Gastrocnemius medialis (tissue), 4 donors: ENCODE data around the gene STYX. TPM values are rescaled to one million over a fixed set of nuclear protein-coding genes. Genes with fewer than 3 reads are reported as not detected.

Experiments used
- ATAC-seq, 2 donors: fragments of 150-250 bp; one replicate each; pipeline ENCODE4 v1.9.1; 2016
- DNase-seq, 2 donors: peaks; one replicate each; pipeline ENCODE4 v3.0.0-alpha.2; 2019
- H3K27ac ChIP-seq, 4 donors: fragments of 200-600 bp; sonication (generic); 1 replicate in 1 of 4; 2 replicates in 3 of 4; pipeline ENCODE4 v1.5.1; 2016 to 2018; ENCODE audit warnings: mild to moderate bottlenecking in 2 of 4, moderate library complexity in 1 of 4
- H3K27me3 ChIP-seq, 3 donors: fragments of 200-600 bp; sonication (generic) in 2 of 3; 1 replicate in 1 of 3; 2 replicates in 2 of 3; pipeline versions ENCODE4 v1.5.1 to v1.6.0; 2016 to 2019; ENCODE audit warnings: mild to moderate bottlenecking in 1 of 3, moderate library complexity in 1 of 3
- H3K36me3 ChIP-seq, 2 donors: fragments of 200-600 bp; sonication (generic) in 1 of 2; one replicate each; pipeline ENCODE4 v1.5.1; 2017 to 2018
- H3K4me1 ChIP-seq, 2 donors: fragments of 200-600 bp; sonication (generic) in 1 of 2; one replicate each; pipeline ENCODE4 v1.5.1; 2016 to 2017; ENCODE audit warnings: mild to moderate bottlenecking in 2 of 2
- H3K4me3 ChIP-seq, 4 donors: fragments of 200-600 bp; sonication (generic) in 3 of 4; 1 replicate in 1 of 4; 2 replicates in 3 of 4; pipeline ENCODE4 v1.5.1; 2016 to 2019; ENCODE audit warnings: mild to moderate bottlenecking in 2 of 4
- H3K9me3 ChIP-seq, 3 donors: fragments of 200-600 bp; sonication (generic) in 2 of 3; 1 replicate in 1 of 3; 2 replicates in 2 of 3; pipeline ENCODE4 v1.5.1; 2016 to 2019
- CTCF ChIP-seq, 5 experiments: fragments of 450-650 bp in 3 of 5; fragments of 200-600 bp in 2 of 5; sonication (generic) in 2 of 5; IDR thresholded peaks in 4 of 5; conservative IDR thresholded peaks in 1 of 5; 1 replicate in 4 of 5; 2 replicates in 1 of 5; pipeline ENCODE4 v1.5.1; 2016 to 2019; ENCODE audit warnings: antibody characterized with exemption in 5 of 5, mild to moderate bottlenecking in 3 of 5, moderate library complexity in 3 of 5
- POLR2A ChIP-seq, 2 donors: fragments of 450-650 bp; IDR thresholded peaks; one replicate each; pipeline ENCODE4 v1.6.1; 2017; ENCODE audit warnings: antibody characterized with exemption in 2 of 2, mild to moderate bottlenecking in 2 of 2, moderate library complexity in 2 of 2
- in situ Hi-C, 4 donors: fragments of 200-750 bp; cut with MboI; loops; one replicate each; pipeline versions ENCODE4 v1.15.0 to v1.8.0; 2017; ENCODE audit warnings: low sequenced_read_pairs in 4 of 4
- intact Hi-C: fragments of 100-400 bp; cut with DNase I; formaldehyde crosslinking; loops from one replicate; pipeline ENCODE4 v1.15.1; 2023; ENCODE audit warnings: low total_unique reads
- total RNA-seq, 4 donors: library from RNA; depleted of rRNA; stranded (reverse); fragments of >200 nt; gene quantifications; one replicate each; pipeline versions ENCODE4 v1.1.0 to v1.2.3, GENCODE V29; 2016

The STYX gene
- total RNA-seq, 4 donors from 2014 or later = 17.1 to 30.7 (median 20.3) TPM

- intact Hi-C loops = no loop called here
- in situ Hi-C loops = no loop called here
- H3K36me3 ChIP-seq = peaks cover 0 to 45% of the 10 kb centered on the region in 2 donors
Observed at GRCh38 chr14:52776816-52777215, 46.9 kb downstream of the STYX start.

GRCh38 chr14:52778702-52779101 is 48.7 kb downstream of the STYX start:
- H3K27me3 ChIP-seq = no peaks in the 10 kb centered on the region
- H3K4me1 ChIP-seq = no peaks in the 10 kb centered on the region
- peaks cover 0 to 45% of the 10 kb centered on the region in 2 donors for H3K36me3 ChIP-seq
- TF ChIP-seq CTCF (IDR thresholded peaks at IDR 0.05 in 4 of 5, conservative IDR thresholded peaks at IDR 0.05 in 1 of 5) (no peak), POLR2A (IDR thresholded peaks at IDR 0.05) (no peak)
- H3K4me3 ChIP-seq = no peak overlapping the region
- in situ Hi-C loops = no loop called here
- ATAC-seq (no peak), DNase-seq (no peak)
- intact Hi-C loops = no loop called here
- H3K9me3 ChIP-seq = no peaks in the 10 kb centered on the region
- H3K27ac ChIP-seq = no peak overlapping the region

More at GRCh38 chr14:52776816-52777215, 46.9 kb downstream of the STYX start:
- Histone ChIP-seq H3K4me1 (no peaks in the 10 kb centered on the region), H3K4me3 (no peak overlapping the region), H3K27me3 (no peaks in the 10 kb centered on the region), H3K9me3 (no peaks in the 10 kb centered on the region), H3K27ac (no peak overlapping the region)
- DNase-seq (no peak), ATAC-seq (no peak)
- TF ChIP-seq POLR2A (IDR thresholded peaks at IDR 0.05) = no peak
- TF ChIP-seq CTCF (IDR thresholded peaks at IDR 0.05 in 4 of 5, conservative IDR thresholded peaks at IDR 0.05 in 1 of 5) = no peak

GRCh38 chr14:52780893-52781292 is 50.9 kb downstream of the STYX start:
- no peak for ATAC-seq
- peaks cover 0 to 33% of the 10 kb centered on the region in 2 donors for H3K36me3 ChIP-seq
- H3K27ac ChIP-seq = no peak overlapping the region
- H3K4me3 ChIP-seq = no peak overlapping the region
- H3K4me1 ChIP-seq = no peaks in the 10 kb centered on the region
- TF ChIP-seq CTCF (IDR thresholded peaks at IDR 0.05 in 4 of 5, conservative IDR thresholded peaks at IDR 0.05 in 1 of 5) (no peak), POLR2A (IDR thresholded peaks at IDR 0.05) (no peak)
- intact Hi-C loops = no loop called here
- no peak for DNase-seq
- no peaks in the 10 kb centered on the region for H3K9me3 ChIP-seq
- no peaks in the 10 kb centered on the region for H3K27me3 ChIP-seq
- in situ Hi-C loops = loop anchor here in 1 of 4 donors (10.0 kb wide), 1 partner anchor 46 kb away; the partner anchor contains the start of gene STYX

GRCh38 chr14:52781629-52782028 is 51.7 kb downstream of the STYX start:
- no peak for ATAC-seq
- H3K36me3 ChIP-seq = peaks cover 0 to 25% of the 10 kb centered on the region in 2 donors
- H3K27me3 ChIP-seq = no peaks in the 10 kb centered on the region
- TF ChIP-seq POLR2A (IDR thresholded peaks at IDR 0.05) = no peak
- TF ChIP-seq CTCF (IDR thresholded peaks at IDR 0.05 in 4 of 5, conservative IDR thresholded peaks at IDR 0.05 in 1 of 5) = no peak
- no peak for DNase-seq
- intact Hi-C loops (no loop called here), in situ Hi-C loops (loop anchor here in 1 of 4 donors (10.0 kb wide), 1 partner anchor 47 kb away; the partner anchor contains the start of gene STYX)
- H3K4me1 ChIP-seq = no peaks in the 10 kb centered on the region
- no peak overlapping the region for H3K27ac ChIP-seq
- H3K9me3 ChIP-seq = no peaks in the 10 kb centered on the region
- no peak overlapping the region for H3K4me3 ChIP-seq

- Histone ChIP-seq H3K4me3 (no peak overlapping the region), H3K9me3 (no peaks in the 10 kb centered on the region), H3K27ac (no peak overlapping the region), H3K36me3 (peaks cover 0 to 10% of the 10 kb centered on the region in 2 donors), H3K27me3 (no peaks in the 10 kb centered on the region), H3K4me1 (no peaks in the 10 kb centered on the region)
- ATAC-seq (no peak), DNase-seq (no peak)
- no peak for TF ChIP-seq POLR2A (IDR thresholded peaks at IDR 0.05)
- no peak for TF ChIP-seq CTCF (IDR thresholded peaks at IDR 0.05 in 4 of 5, conservative IDR thresholded peaks at IDR 0.05 in 1 of 5)
- in situ Hi-C loops (loop anchor here in 1 of 4 donors (10.0 kb wide), 1 partner anchor 48 kb away; the partner anchor contains the start of gene STYX), intact Hi-C loops (no loop called here)
Observed at GRCh38 chr14:52783206-52783605, 53.2 kb downstream of the STYX start.
